GM13976 (cell line): ENCODE measurements around the gene NFAM1.

Source experiments
- DNase-seq: peaks from one replicate; pipeline ENCODE4 v3.0.0; 2012; ENCODE audit warnings: low spot score
- in situ Hi-C: fragments of 300-500 bp; cut with MboI; formaldehyde crosslinking; loops from one replicate; pipeline ENCODE4 v1.12.0; 2022; ENCODE audit warnings: low sequenced_read_pairs, mixed read lengths, inconsistent platforms; ENCODE audit not compliant: unreplicated experiment
- TF ChIP-seq, protein P1 (sequence below): IDR thresholded peaks from 2 replicates; pipeline ENCODE4 v1.5.1; 2012; ENCODE audit warnings: borderline replicate concordance, mild to moderate bottlenecking; ENCODE audit not compliant: insufficient read depth; ENCODE audit errors: extremely low read depth, missing control alignments, control extremely low read depth

Gene NFAM1

DNA sequence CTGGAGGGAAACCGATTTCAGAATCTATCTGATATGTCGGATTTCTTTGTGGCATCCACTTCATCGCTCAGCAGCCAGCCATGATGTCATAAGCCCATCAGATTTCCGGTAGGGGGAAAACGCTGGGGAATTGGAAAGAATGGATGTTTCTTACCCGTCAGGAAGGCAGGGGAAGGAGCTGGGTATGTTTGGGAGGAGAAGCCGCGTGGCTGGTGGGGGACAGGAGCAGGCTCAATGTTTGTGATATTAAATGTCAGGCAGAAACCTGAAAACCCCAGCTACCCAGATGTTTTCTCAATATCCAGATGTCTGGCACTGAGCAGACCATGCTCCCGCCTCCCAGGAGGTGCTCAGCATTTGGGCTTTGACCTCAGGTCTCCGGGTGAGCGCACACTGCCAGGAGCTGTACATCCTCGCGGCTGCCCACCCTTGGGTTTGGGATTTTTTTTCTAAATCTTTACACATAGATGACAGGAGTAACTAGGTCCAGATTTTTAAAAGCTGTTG, 67.5 kb downstream of the NFAM1 start:
- TF ChIP-seq, protein P1, sequence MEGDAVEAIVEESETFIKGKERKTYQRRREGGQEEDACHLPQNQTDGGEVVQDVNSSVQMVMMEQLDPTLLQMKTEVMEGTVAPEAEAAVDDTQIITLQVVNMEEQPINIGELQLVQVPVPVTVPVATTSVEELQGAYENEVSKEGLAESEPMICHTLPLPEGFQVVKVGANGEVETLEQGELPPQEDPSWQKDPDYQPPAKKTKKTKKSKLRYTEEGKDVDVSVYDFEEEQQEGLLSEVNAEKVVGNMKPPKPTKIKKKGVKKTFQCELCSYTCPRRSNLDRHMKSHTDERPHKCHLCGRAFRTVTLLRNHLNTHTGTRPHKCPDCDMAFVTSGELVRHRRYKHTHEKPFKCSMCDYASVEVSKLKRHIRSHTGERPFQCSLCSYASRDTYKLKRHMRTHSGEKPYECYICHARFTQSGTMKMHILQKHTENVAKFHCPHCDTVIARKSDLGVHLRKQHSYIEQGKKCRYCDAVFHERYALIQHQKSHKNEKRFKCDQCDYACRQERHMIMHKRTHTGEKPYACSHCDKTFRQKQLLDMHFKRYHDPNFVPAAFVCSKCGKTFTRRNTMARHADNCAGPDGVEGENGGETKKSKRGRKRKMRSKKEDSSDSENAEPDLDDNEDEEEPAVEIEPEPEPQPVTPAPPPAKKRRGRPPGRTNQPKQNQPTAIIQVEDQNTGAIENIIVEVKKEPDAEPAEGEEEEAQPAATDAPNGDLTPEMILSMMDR = no peak
- in situ Hi-C loops = no loop called here
- DNase-seq = no peak

DNA sequence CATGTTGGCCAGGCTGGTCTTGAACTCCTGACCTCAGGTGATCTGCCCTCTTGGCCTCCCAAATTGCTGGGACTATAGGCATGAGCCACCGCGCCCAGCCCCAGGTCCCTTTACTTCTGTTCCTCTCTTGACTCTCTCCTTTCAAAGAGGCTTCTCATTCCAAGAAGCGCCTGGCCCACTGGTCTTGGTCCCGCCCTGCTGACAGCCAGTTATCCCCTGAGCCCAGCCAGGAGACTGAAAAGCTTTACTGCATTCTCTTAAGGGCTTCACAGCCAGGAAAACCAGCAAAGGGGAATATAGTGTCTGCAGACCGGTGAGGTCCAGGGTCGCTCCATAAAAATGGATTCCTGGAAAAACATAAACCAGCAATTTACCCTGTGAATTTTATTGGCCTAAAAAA, 68.3 kb downstream of the NFAM1 start:
- no peak for DNase-seq
- in situ Hi-C loops = no loop called here
- TF ChIP-seq, protein P1 = no peak

DNA sequence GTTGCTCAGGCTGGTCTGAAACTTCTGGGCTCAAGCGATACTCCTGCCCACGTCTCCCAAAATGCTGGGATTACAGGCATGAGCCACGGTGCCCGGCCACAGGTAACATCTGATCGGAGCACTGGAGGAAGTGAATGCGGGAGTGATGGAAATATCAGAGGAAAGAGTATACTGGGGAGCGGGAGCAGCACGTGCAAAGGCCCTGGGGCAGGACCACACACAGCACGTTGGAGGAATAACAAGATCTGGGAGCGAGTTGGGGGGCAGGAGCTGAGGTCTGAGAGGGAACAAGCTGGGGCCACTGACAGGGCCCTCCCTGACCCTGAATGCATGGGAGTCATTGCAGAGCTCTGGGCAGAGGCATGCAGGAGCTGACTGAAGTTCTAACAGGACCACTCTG, 70.7 kb downstream of the NFAM1 start:
- no peak for DNase-seq
- in situ Hi-C loops = no loop called here
- TF ChIP-seq, protein P1 = no peak

DNA sequence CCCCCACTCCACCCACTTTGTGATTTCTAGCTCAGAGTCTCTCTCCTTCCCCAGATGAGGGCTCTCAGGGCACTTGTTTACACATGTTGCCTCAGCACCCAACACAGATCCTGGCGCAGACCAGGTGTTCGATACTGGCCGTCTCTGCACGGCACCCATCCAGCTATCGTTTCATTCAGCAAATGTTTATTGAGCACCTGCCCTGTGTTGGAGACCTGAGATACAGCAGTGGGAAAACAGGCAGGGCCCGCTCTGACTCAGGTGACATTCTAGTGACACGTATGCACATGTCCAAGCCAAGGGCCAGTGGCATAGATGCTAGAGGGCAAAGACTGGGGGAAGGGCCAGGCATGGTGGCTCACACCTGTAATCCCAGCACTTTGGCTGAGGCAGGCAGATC, 71.9 kb downstream of the NFAM1 start:
- in situ Hi-C loops = no loop called here
- no peak for DNase-seq
- TF ChIP-seq, protein P1 = no peak

DNA sequence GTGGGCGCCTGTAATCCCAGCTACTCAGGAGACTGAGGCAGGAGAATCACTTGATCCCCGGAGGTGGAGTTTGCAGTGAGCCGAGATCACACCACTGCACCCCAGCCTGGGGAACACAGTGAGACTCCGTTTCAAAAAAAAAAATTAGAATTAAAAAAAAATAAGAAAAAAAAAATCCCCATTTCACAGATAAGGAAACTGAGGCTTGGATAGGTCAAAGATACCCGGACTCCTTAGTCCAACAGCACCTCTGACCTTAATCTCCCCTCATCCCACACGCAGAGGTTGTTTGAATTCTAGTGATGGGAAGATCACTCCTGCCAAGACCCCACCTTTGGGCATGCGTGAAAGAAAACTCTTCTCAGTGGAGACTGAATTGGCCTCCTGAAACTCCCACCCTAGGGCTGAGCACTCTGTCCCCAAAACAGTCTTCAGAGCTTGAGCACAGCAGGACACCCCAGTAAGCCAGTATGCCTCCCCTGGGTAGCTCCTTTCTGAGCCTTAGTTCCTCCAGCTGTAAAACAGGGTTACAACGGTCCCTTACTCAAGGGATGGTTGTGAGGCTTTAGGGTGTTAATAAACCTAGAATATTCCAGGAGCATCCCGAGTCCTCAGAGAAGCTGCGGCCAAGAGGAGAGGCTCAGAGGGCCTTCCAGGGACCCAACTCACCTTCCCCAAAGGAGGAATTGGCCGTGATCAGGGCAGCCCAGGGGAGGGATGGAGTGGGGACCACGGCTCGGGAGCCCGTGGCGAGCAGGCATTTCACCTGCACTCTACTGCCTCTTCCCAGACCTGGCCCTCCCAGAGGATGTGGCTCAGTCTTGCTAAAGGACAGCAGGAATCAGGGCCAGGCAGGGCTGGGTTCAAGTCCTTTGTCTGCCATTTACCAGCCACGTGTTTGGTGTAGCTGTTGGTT, 73.3 kb downstream of the NFAM1 start:
- TF ChIP-seq, protein P1 = no peak
- DNase-seq = no peak
- in situ Hi-C loops = no loop called here

GRCh38 chr22:42357634-42358296, 74.4 kb downstream of the NFAM1 start:
- TF ChIP-seq, protein P1 = no peak
- in situ Hi-C loops = no loop called here
- no peak for DNase-seq
